ENCODE data around the gene ADI1. TPM values are rescaled to one million over a fixed set of nuclear protein-coding genes. Genes with fewer than 3 reads are reported as not detected.

ADI1 gene
- total and polyA plus RNA-seq, 2 of the 4 experiments (the other 2 are of a cell fraction), result 43.2 to 46.0 TPM

DNA sequence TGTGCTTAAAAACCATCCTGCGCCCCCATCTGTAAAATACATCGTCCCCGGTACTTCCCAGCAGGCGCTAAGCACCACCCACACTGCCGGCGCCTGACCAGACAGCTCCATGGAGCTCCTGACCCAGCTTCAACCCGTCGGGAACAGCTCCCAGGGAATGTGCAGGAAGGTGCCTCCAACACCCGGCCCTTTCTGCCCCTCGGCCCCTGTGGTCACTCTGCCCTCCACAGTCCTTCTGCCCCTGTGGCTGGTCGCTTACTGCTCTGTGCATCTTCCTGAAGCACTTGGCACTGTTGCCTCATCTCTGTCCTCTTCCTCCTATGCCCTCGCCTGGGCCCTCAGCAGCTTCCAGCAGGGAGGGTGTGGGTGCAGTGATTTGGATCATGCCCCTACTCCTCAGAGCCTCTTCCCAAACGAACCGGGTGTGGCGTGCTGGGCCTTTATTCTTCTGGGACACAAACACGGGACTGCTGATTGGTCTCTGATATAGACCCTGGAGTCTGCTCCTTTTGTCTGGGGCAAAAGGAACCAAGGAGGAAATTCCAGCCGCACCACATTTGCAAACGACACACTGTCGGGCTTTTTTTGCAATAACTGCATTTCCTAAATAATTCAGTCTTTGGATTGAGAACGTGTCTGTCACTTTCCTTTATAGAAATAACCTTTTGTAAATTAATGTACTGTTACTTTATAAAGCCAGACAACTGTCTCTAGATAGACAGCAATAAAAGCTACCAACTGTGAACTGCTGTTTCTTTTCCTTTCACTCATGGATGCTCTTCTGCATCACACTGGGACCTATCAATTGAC is 65.9 kb downstream of the ADI1 start:
- no peak overlapping the region for H3K14ac ChIP-seq (replicated peaks; ENCODE audit: low read depth, low read length)
- H3K36me3 ChIP-seq (ENCODE audit: control insufficient read depth, insufficient read depth, low read length), result peaks cover 37% of the 10 kb centered on the region
- H3K79me1 ChIP-seq (ENCODE audit: low read depth in 1 of 2, low read length in 2 of 2), result peaks cover 0 to 6% of the 10 kb centered on the region in 2 experiments; a peak in 2 of 4 replicates
- no peak overlapping the region for H2AK9ac ChIP-seq (replicated peaks; ENCODE audit: low read depth, low read length, poor library complexity)
- H4K20me1 ChIP-seq (ENCODE audit: insufficient read depth, low read length), result no peaks in the 10 kb centered on the region; the same call in 1 of the 2 replicates
- no peak overlapping the region for H2BK20ac ChIP-seq (ENCODE audit: low read depth, low read length)
- H3K27me3 ChIP-seq (ENCODE audit: control insufficient read depth, insufficient read depth, low read length), result no peaks in the 10 kb centered on the region
- H3K9me1 ChIP-seq (ENCODE audit: insufficient read depth, low read length), result no peaks in the 10 kb centered on the region; the same call in 1 of the 2 replicates
- no peak overlapping the region for H3K18ac ChIP-seq (ENCODE audit: low read depth, low read length)
- in situ Hi-C loops (cut with MboI; ENCODE audit: low sequenced_read_pairs), result no loop called here
- H3K56ac ChIP-seq (ENCODE audit: extremely low read depth, insufficient read depth, low read length), result no peak overlapping the region
- no peak overlapping the region for H2BK15ac ChIP-seq (ENCODE audit: low read depth, low read length)
- H2BK120ac ChIP-seq (ENCODE audit: low read depth, low read length), result no peak overlapping the region
- TF ChIP-seq POLR2A (IDR thresholded peaks at IDR 0.05; ENCODE audit: low read depth, low read length) (no peak), SMC3 (IDR thresholded peaks at IDR 0.05; ENCODE audit: low read depth, low read length) (no peak), NFE2L2 (IDR thresholded peaks at IDR 0.05; ENCODE audit: low read depth, low read length) (no peak), CHD1 (IDR thresholded peaks at IDR 0.05; ENCODE audit: low read depth, low read length) (no peak)
- TF ChIP-seq, protein P1, sequence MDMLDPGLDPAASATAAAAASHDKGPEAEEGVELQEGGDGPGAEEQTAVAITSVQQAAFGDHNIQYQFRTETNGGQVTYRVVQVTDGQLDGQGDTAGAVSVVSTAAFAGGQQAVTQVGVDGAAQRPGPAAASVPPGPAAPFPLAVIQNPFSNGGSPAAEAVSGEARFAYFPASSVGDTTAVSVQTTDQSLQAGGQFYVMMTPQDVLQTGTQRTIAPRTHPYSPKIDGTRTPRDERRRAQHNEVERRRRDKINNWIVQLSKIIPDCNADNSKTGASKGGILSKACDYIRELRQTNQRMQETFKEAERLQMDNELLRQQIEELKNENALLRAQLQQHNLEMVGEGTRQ (IDR thresholded peaks at IDR 0.05; ENCODE audit: low read depth, low read length), result no peak
- no peak overlapping the region for H2BK5ac ChIP-seq (ENCODE audit: low read depth, low read length, poor library complexity, severe bottlenecking)
- H2AFZ ChIP-seq (replicated peaks; ENCODE audit: low read length, poor library complexity), result peak overlapping the region; percentile 33
- CTCF ChIA-PET, result interaction anchor here (0.9 to 2.9 kb wide), 2 partner anchors 9 to 13 kb away, joined by 4 to 14 read pairs; no protein-coding TSS in a partner anchor
- DNase-seq (no peak), ATAC-seq (ENCODE audit: low read depth) (no peak)
- H3K9me3 ChIP-seq (ENCODE audit: control insufficient read depth, insufficient read depth, low read length), result no peaks in the 10 kb centered on the region
- WGBS, 2 experiments (ENCODE audit: extremely low coverage in 2 of 2, insufficient read length in 1 of 2), result 76% methylated on average over 9 of the region's 20 CpGs; no CpG with 5 or more reads in 1 of the 2 experiments
- intact Hi-C loops (cut with micrococcal nuclease), result no loop called here
- no peak overlapping the region for H3K23ac ChIP-seq (ENCODE audit: low read depth, low read length)
- no peak overlapping the region for H2AK5ac ChIP-seq (ENCODE audit: low read depth, low read length)
- no peak overlapping the region for H4K8ac ChIP-seq (ENCODE audit: low read depth in 2 of 2, low read length in 2 of 2)
- no peak overlapping the region for H4K91ac ChIP-seq (ENCODE audit: insufficient read depth, low read depth, low read length)
- H3K4me1 ChIP-seq (ENCODE audit: control insufficient read depth, insufficient read depth, low read length), result no peaks in the 10 kb centered on the region
- dilution Hi-C loops (cut with HindIII; ENCODE audit: low sequenced_read_pairs, unreplicated experiment), result no loop called here
- POLR2A ChIA-PET (ENCODE audit: unreplicated experiment), result no interaction called here
- H3K27ac ChIP-seq (ENCODE audit: insufficient read depth, low read length), result no peak overlapping the region
- H3K4me3 ChIP-seq (ENCODE audit: insufficient read depth, low read depth, low read length), result no peak overlapping the region
- BruUV-seq (replicated peaks), result no TSS peak
- H4K5ac ChIP-seq (ENCODE audit: low read depth, low read length), result no peak overlapping the region
- H3K4ac ChIP-seq (ENCODE audit: low read depth, low read length), result no peak overlapping the region
- H3K9ac ChIP-seq (ENCODE audit: low read depth, low read length), result no peak overlapping the region
- H3K4me2 ChIP-seq (ENCODE audit: low read depth, low read length), result no peak overlapping the region

All from IMR-90 (cell line).